H1 (cell line): ENCODE measurements around the gene SYNDIG1. TPM values are rescaled to one million over a fixed set of nuclear protein-coding genes. Genes with fewer than 3 reads are reported as not detected.

ENCODE experiments used
- CHD7 ChIP-seq: fragments of 300-600 bp; sonication (generic); IDR thresholded peaks from 2 replicates; pipeline ENCODE4 v1.7.1; 2012; ENCODE audit warnings: low read length, moderate library complexity, mild to moderate bottlenecking, inconsistent platforms; ENCODE audit not compliant: insufficient replicate concordance
- polyA plus RNA-seq, 7 experiments: library from polyadenylated mRNA; depleted of rRNA in 3 of 7; stranded (reverse) in 5 of 7; unstranded in 2 of 7; fragments of >200 nt in 5 of 7; fragments of 200-250 nt in 2 of 7; gene quantifications; 1 replicate in 5 of 7; 2 replicates in 1 of 7; 4 replicates in 1 of 7; pipeline versions ENCODE4 v1.2.1 to v1.2.3, GENCODE V29; 2011 to 2013; ENCODE audit warnings: missing spikeins in 2 of 7, mixed read lengths in 2 of 7
- total RNA-seq: library from RNA; stranded (reverse); fragmentation: NEBNext Ultra II Directional; extraction: Animal tissue kit (Norgen Biotek cat#: 25700); gene quantifications from 2 replicates; pipeline ENCODE4 v1.2.1, GENCODE V29; 2021

SYNDIG1 gene
- total and polyA plus RNA-seq, 2 of the 8 experiments (the other 6 are each of a cell fraction or from before 2014, with no cell fraction given) = 6.5 to 7.8 TPM

DNA sequence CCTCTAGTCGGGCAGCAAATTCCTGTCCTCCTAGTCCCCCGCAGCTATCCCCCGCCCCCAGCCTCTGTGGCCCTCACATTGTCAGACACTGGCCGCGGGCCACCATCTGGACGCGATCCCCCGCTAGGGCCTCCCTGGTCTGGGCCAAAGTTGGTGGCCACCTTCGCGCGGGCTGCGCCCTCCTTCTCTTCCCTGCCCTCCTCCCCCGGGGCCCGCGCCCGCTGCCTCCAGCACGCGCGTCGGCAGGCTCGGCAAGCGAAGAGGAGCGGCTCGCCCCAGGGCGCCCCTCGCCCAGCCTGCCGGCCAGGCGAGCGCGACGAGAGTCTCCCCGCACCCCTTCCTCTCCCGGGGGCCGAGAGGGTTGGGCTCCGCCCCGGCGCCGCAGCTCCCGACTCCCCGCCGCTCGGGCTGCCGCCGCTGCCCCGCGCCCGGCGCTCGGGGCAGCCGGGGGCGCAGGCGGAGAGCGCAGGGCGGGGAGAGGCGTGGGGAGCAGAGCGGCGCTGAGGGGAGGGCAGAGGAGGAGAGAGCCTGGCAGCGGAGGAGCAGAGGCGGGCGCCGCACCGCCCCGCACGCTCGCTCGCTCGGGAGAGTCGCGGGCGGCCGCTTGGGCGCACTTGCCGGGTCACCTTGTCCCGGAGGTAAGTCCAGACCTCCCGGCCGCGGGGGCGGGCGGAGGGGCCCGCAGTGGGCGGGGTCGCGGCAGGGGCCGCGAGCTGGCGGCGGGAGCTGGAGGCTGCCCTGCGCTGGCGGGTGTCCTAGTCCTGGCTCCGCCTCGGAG, at the start of gene SYNDIG1 (continued):
- TF ChIP-seq CHD7 = no peak
